GM18861 (cell line): ENCODE results near the gene TOMM7.

Experiments used
- ATAC-seq: cut with Tn5 transposase; IDR thresholded peaks from one replicate; pipeline ENCODE4 v1.9.1; 2021; ENCODE audit not compliant: unreplicated experiment

TOMM7 gene

DNA sequence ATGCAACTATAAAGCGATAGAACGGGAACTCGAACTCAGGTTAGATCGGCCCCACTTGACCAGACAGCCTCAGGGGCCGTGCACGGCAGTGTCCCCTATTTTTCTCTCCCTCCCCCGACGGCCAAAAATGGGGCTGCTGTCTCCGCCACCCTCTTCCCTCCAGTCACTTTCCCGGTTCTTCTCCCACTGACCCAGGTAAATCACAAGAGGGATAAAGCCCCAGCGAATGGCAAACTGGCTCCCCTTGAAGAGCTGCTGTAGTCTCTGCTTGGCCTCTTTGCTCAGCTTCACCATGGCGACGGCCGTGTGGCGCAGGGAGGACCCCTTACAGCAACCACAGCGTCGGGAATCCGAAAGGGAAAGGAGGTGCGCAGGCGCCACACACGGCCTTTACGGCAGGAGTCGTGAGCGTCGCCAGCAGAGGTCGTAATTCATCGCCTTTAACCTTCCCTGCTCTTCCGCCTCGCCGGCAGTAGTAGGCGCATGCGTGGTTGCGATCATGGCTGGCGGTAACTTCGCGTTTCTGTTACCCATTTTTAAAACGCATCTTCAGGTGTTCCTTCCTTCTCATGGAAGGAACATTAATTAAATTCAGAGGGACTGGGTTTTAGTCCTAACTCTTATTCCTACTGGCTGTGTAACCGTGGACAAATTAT lies at the start of gene TOMM7:
Gene TOMM7 (minus strand): TSS at position 364 of the 656 bp plus-strand sequence. CDS start 70 bp downstream, at position 294.
- peak; percentile 89 for ATAC-seq

DNA sequence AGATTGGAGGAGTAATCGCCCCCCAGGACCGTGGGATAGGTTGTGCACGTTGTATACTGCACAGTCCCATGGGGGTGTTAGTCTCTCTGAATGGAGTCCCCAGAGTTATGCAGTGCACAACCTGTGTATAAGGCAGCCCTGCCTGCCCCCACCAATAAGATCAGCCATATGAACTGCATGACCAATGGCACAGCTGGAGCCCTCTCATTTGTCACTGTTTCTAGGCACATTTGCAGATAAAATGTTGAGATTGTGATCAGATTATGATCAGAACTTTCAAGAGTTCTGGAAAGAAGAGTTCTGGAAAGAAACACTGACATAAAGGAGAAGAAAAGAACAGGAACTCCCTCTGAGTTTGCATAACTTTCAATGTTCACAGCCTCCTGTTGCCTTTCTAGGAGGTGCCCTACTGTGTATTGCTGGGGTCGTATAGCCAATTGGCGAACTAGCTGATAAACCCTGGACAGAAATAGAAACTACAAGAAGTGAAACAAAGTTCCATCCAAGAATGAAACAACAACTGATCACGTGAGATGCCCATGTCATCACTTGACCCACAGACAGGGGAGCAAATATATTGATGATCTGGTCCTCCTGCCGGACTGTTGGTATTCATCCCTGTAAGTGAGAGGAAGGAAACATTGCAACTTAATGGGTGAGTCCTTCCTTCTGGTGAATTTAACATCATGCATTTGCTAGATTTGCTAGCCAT lies 49.6 kb upstream of the TOMM7 start:
- peak; percentile 97 for ATAC-seq

DNA sequence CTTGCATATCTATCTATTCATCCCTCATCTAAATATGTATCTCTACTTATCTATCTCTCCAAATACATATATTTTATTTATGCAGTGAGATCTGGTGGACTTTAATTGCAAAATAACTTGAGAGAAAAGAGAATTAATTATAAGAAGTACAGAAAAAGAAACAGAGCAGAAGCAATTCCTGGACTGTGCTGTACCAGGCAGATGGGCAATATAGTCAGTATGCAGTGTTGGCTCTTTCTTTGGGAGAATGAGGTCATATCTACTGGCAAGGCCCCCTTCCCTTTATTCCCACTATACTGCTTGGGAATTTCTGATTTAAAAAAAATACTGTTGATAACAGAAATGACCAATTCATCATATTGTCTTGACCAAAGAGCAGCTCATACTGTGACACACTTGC lies 49.0 kb upstream of the TOMM7 start:
- ATAC-seq: no peak

DNA sequence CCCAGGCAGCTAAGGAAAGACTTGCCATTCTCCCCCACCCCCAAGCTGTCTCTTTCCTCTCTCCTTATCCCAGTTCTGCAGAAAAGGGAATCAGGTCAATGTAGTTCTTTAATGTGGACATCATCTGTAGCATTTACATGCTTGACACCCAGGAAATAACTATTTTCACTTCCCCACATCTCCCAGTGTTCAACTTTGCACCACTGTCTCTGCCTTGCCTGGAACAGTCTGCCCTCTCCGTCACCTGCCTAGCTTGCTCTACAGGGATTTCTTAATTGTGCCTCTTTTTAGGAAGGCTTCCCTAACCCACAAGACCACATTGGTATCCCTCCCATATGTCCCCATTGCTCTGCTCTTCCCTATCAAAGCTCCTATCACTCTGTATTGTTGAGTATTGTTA lies 45.9 kb upstream of the TOMM7 start:
- no peak for ATAC-seq

DNA sequence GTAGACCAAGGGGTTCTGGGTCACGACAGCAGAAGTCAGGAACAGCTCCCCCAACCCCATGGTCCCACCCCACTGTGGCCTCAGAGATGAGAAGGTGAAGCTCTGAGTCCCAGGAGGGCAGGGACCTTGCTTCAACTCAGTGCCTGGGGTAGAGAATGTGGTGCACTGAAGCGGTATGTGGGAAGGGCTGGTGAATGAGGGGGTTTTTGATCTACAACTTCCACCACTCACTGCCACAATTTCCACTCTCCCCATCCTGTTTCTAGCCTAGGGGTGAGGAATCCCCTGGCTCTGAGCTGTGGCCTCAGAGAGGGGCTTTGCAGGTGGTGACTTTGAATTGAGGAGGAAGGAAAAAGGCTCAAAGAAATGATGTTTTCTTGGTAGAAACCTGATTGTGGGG lies 44.9 kb upstream of the TOMM7 start:
- ATAC-seq: no peak

DNA sequence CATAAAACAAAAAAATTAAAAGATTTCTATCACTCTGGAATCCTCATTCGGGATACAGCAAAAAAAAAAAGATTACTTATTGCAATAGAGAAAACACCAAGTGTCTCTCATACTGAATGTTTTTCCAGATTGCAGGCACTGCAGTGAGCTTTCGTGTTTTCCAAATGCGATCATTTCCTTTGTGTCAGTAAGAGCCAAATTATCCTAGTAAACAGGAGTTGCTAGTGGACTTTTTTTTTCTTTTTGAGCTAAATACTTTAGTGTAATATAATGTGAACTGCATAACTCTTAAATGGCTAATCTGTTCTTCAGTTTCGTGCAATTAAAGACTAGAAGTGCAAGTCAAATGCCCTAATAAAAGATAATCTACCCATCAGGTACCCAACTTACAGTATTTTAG lies 44.4 kb upstream of the TOMM7 start:
- no peak for ATAC-seq

DNA sequence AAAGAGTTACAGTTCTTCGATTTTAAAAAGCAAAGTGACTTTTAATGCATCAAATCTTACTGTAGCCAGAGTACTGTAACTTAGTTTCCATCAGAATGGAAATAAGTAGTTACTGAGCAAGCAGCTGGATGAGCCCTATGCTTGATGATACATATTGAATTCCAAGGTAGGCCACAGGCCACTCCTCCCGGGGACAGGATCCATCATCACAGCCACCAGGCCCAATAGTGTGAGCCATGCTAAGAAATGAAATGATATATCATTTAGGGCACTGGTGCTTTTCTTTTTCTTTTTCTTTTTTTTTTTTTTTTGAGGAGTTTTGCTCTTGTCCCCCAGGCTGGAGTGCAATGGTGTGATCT lies 42.9 kb upstream of the TOMM7 start:
- ATAC-seq: no peak

DNA sequence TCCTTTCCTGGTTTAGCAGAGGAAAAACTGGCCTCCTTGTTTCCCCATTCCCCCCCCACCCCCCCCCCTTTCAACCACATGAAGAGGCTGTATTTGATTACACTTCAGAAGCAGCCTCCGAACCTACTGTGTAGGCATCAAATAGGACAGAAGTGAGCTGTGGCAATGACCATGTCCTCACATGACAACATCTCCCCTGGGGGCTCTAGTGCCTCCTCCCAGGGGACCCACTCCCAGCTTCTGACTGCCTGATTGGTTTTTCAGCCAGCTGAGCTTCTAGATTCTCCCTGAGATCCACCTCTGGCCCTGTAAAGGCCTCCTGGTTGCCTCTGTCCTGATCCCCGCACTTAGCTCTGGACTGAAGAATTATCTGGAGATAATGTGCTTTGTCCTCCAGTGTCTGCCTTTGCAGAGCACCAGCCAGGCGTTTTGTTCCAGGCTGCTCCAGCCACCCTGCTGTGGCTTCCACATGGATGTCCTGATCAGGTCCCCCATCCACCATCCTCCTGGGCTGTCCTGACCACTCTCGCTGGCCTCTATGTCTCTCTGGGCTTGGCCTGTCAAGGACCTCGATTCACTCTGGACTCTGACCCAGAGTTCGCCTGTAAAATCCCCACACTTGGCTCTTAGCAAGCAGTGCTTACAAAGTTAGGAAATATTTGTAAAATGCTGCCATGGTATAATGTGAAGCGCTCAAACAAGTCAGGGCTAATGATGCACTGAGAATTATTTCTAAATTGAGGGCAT lies 42.4 kb upstream of the TOMM7 start:
- ATAC-seq: no peak

DNA sequence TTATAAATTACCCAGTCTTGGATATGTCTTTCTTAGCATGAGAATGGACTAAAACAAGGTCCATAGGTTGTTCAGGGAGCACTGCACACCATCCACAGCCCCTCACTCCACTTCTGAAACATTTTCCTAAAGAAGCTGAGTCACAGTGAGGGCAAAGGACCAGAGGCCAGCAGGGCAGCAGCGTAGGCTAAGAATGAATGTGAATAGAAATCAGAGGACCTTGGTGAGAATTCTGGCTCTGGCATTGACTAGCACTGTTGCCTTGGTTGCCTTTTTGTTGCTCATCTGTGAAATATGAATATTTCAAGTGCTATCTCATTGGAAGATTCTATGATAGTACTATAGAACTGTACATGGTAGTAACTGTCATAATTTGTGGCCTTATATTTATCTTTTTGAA lies 41.7 kb upstream of the TOMM7 start:
- no peak for ATAC-seq

DNA sequence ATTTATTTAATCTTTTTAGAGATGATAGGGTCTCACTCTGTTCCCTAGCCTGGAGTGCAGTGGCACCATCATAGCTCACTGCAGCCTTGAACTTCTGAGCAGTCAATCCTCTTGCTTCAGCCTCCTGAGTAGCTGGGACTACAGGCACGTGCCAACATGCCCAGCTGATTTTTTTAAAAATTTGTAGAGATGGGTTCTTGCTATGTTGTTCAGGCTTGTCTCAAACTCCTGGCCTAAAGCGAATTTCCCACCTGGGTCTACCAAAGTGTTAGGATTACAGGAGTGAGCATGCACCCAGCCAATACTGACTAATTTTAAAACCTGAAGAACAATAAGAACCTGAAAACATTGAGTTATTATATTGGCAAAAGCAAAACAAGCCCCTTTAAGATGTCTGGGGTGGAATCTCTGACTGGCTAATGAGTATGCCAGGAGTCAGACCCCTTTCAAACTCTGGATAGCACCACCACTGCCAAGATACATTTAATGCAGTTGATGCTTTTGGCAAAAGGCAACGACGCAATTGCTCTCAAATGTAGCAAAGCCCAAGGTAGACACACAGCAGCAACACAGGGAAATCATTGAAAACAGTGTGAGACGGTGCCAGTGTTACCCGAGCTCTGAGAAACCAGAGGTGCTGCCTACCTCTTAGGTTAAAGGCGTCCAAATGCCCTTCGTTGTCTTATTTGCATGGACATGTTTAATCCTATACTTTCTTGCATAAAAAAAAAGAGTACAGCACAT lies 40.7 kb upstream of the TOMM7 start:
- ATAC-seq: no peak

DNA sequence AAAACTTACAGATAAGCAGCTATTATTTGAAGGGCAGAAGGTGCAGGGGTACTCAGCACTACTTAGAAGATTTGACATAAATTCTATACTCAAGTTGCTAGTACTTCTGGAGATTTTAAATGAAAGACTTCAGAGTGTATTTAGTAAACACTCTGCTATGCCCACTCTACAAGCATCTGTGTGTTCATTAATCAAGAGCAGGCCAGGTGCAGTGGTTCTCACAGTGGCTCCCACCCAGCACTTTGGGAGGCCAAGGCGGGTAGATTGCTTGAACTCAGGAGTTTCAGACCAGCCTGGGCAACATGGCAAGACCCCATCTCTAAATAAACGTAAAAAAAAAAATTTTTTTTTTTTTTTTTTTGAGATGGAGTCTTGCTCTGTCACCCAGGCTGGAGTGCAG lies 38.9 kb upstream of the TOMM7 start:
- ATAC-seq: no peak

DNA sequence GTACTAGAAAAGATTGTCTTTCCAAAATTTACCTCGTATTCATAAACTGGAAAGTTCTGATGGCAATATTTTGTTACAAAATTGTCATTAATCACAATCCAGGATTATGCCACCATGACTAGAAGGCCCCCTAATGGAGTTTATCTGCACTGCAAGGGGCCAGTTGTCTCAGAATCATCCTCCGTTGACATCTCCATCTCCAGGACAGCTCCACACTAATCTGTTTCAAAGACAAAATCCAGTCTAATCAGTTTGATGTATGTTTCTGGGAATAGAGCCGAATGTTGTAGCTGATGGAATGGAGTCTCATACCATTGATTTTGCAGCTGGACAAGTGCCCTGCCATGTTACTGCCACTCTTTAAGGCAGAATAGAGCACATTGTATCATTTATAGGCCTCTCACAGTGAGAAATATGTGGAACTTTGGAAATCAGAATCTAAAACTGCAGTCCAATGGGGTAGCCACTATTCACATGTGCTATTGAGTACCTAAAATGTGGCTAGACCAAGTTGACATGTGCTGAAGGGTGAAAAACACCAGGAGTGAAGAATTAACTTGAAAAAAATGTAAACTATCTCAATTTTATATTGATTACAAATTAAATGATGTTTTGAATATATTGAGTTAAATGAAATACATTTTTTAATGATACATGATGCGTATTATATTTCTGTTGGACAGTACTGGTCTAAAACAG lies 38.3 kb upstream of the TOMM7 start:
- ATAC-seq: no peak

DNA sequence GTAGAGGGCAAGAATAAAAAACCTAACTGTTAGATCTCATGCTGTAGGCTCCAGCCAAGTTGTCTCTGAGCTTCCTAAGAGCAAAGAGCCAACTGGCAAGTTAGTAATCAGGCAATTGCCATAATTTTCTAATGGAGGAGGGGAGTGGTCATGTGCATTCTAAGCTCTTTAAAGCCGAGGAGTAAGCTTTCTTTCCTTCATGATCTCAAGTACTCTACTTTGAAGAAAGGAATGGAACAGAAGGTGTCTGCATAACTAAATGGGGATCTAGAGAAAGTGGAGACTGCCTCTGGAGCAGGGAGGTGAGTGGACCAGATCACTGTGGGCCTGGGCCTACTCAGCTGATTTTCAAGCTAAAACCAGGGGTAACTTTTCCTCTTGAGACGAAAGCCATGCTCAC lies 37.7 kb upstream of the TOMM7 start:
- no peak for ATAC-seq

DNA sequence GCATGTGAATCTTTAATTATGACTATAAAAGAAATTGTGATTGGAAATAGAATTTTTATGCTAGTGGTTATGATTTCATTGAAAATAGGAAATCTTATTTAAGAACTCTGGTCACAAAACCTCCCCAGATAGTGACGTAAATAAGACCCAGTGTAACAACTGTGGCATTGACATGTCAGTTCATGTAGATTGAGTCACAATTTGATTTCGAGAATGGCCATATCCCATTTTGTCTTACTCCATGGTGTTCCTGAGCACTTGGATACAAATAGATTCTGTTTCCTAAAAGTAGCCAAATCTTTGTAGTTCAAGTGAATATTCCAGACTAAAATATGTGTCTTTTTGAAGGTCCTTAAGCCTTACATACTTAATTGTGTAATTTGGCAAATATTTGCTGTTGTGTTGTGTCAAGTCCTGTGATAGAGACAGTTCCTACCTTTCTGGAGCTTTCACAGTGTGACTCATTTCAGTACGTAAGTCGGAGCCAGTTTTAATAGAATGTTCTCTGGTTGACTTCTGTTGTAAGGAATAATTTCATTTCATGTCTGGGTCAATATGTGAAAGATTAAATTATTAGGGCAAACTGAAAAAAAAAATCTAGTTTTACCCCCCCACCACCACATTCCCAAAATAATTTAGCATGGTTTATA lies 37.1 kb upstream of the TOMM7 start:
- no peak for ATAC-seq

DNA sequence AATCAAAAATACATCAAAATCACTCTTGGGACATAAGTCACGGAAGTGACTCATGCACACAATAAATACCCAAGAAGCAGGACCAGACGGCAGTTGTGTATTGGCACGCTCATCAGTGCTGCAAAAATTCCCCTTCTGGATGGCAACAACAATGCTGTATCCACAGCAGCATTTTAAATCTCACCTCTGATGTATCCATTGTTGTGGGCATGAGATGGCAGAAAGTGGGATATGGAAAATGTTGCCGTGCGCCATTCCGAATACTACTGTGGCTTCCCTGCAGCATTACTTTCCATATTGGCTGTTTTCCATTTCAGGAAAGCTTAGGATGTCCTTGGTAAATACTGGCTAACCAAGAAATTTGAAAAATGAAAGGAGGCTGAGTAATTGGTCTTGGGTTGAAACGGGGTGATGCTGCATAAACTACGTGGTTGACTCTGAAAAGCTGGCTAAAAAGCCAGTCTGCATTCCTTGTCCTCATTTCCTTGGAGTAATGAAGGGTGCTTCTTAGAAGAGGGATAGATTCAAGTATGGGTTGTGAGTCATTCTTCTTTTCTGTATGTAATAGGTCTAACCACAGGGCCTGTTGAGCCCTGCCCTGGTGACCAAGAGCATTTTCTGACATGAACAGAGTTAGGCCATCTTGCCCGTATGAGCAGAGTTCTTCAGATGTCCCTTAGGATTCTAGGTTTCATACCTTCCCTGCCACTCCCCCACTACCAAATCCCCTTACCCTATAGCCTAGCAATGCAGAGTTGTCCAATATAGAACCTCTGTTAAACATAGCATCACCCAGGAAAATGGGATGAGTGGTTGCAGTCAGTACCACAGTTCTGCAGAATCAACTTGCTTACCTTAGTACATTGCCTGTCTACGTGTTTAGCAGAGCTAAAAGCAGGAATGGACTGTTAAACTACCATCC lies 36.3 kb upstream of the TOMM7 start:
- no peak for ATAC-seq

DNA sequence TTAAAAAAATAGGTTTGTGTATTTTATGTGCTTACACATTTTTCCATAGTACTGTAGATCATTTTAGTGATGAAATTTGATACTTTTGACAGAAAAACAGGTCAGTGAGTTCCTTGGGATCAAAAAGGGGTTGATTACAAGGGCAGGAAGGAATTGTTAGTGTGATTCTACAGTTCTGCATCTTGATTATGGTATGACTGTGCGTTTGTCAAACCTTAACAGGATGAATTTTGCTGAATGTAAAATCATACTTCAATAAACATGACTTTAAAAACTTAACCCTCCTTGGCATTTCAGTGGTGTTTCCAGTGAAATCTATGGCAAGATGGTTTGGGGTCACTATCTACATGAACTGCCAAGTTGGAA lies 35.6 kb upstream of the TOMM7 start:
- no peak for ATAC-seq

DNA sequence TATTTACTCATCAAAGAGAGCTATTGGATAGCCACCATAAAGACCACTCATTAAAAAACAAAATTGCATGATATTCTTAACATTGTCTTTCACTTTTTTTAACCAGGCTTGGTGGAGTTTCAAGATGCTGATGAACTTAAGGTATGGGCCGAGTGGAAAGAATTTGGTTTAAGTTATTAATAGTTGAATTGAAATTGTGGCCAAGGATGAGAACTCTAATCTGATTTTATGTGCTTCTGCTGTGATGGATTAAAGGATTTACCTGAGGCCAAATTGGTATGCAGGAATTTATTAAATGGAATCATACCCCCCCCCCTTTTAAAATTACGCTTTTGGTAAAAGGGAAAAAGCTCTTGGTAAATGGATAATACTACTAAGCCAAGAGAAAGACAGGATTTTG lies 33.8 kb upstream of the TOMM7 start:
- no peak for ATAC-seq

DNA sequence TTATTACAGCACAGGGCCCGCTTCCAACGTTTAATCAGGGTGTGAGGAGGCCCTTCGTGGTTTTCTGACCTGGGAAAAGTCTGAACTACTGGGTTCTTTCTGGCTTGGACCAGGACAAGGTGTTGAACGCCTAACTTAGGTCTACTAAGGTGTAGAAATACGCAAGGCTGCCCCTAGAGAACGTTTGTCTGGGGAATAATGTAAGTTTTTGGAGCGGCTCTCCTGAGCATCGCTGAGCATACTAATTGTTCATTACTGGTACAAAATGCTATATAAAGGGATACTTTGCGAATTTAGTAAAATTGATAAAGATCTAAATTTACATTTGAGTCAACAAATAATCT lies 32.4 kb upstream of the TOMM7 start:
- peak; percentile 8 for ATAC-seq

DNA sequence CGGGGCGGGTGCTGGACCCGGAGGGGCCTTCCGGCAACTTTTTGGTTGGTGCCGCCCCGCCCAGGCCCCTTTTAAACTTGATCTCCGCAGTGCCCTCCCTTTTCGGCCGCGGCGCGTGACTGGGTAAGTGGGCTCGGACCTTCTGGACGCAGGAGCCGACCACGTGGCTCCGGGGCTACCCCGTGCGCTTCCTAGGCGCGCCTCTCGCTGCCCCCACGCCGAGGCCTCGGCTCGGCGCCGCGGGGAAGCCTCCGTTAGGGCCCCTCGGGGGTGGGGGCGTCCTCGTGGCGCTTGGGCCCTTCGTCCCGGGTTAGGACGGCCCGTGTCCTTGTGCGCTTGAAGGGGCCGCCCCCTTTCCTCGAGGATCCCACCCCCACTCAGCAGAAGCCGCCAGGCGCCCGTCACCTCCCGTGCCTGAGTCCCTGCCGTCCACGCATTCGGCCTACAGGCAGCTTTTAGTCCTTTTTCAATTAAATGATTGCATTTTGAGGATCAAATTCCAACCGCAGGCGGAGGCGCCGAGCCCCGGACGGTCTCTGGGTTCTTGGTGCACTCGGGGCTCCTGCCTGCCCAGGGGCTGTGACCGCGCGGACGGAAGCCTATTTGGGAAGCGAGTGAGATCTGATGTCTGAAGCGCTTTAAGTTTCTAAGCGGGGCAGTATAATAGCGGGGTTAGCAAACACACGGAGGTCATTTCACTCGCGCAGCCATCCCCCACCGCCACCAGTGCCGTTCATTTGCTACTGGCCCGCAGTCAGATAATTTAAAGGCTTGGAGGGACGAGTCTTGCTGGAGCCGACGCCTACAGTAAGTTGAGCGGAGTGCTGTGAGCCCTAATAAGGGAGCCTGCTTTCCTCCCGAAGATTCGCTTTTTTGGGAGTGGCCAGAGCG lies 31.8 kb upstream of the TOMM7 start:
- peak; percentile 75 for ATAC-seq
